ENCODE data around the gene CTNND2.

CTNND2 gene

DNA sequence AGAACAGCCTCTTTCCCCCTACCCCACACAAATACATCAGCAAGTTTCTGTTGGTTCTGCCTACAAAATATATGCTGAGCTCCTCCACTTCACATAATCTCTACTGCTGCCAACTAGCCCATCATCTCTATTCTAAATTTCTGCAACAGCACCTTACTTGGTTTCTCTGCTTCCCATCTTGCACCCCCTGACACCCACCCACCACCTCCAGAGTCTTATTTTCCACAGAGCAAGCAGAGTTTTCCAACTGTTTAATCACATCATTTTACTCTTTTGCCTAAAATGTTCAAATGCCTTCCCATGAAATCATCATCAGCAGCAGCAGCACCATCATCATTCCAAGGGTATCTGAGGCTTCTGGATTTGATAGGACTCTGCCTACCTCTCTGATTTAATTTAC, 295.7 kb downstream of the CTNND2 start:
- TF ChIP-seq, protein P1, sequence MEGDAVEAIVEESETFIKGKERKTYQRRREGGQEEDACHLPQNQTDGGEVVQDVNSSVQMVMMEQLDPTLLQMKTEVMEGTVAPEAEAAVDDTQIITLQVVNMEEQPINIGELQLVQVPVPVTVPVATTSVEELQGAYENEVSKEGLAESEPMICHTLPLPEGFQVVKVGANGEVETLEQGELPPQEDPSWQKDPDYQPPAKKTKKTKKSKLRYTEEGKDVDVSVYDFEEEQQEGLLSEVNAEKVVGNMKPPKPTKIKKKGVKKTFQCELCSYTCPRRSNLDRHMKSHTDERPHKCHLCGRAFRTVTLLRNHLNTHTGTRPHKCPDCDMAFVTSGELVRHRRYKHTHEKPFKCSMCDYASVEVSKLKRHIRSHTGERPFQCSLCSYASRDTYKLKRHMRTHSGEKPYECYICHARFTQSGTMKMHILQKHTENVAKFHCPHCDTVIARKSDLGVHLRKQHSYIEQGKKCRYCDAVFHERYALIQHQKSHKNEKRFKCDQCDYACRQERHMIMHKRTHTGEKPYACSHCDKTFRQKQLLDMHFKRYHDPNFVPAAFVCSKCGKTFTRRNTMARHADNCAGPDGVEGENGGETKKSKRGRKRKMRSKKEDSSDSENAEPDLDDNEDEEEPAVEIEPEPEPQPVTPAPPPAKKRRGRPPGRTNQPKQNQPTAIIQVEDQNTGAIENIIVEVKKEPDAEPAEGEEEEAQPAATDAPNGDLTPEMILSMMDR (IDR thresholded peaks at IDR 0.05; ENCODE audit: low read depth, low read length), result no peak
- in situ Hi-C loops (cut with HindIII; ENCODE audit: low sequenced_read_pairs), result no loop called here
- no peak overlapping the region for H3K4me3 ChIP-seq (ENCODE audit: low read depth, low read length)
- DNase-seq (ENCODE audit: low read depth, low spot score), result no peak

DNA sequence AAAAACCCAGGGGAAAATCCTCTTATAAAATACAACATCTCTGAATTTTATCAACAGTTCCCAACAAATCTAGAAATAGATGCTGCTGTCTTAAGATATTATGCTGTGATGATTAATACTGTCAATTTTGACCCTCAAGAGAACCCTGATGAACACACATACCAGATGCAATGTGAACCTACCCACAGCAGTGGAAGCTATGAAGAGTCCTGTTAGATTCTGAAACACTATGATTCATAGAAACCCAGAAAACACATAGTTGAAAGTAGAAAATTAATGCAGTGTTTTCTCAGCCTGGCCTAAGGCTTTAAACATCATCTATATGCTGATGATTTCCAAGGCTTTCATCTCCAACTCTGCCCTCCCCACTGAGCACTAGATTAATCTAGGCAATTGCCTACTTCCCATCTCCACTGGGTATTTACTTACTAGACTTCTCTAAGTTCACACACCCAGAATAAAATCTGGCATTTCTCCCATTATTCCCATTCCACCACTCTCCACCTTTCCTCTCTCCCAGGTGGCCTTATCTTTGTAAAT, 296.2 kb downstream of the CTNND2 start:
- in situ Hi-C loops (cut with HindIII; ENCODE audit: low sequenced_read_pairs), result no loop called here
- no peak overlapping the region for H3K4me3 ChIP-seq (ENCODE audit: low read depth, low read length)
- TF ChIP-seq, protein P1 (IDR thresholded peaks at IDR 0.05; ENCODE audit: low read depth, low read length), result no peak
- DNase-seq (ENCODE audit: low read depth, low spot score), result no peak

DNA sequence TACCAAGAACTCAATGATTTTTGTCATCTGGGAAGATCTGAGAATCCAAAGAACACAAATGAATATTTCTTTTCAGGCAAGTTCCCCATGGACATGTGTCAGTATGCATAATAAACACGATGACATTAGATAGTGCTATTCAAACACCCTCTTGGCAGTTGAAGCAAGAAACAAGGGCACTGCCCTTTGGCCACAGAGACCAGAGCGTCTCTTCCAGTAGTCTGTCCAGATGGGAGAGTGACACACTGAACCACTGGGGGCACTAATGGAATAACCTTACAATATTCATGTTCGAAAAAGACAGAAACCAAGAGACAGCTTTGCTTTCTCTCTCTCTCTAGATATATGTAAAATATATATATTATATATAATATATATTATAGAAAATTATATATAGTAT, 301.9 kb downstream of the CTNND2 start:
- H3K4me3 ChIP-seq (ENCODE audit: low read depth, low read length), result no peak overlapping the region
- in situ Hi-C loops (cut with HindIII; ENCODE audit: low sequenced_read_pairs), result no loop called here
- DNase-seq (ENCODE audit: low read depth, low spot score), result no peak
- TF ChIP-seq, protein P1 (IDR thresholded peaks at IDR 0.05; ENCODE audit: low read depth, low read length), result no peak

DNA sequence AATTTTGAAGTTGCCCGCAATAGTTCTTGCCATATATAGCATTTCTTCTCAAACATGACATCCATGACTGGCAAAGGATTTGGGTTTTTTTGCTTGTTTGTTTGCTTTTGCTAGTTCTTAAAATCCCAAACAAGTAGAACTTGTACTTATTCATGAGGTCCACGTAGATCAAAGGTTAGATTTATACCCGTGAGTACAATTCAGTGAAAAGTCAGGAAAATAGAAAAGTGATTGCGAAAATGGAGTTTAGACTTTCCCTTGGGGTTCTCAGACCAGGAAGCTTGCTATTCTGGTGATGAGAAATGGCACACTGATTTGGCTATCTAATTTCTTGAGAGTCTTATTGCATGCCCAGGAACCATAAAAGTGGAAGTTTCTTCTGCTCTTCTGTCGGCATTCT, 304.7 kb downstream of the CTNND2 start:
- no peak overlapping the region for H3K4me3 ChIP-seq (ENCODE audit: low read depth, low read length)
- in situ Hi-C loops (cut with HindIII; ENCODE audit: low sequenced_read_pairs), result no loop called here
- TF ChIP-seq, protein P1 (IDR thresholded peaks at IDR 0.05; ENCODE audit: low read depth, low read length), result no peak
- DNase-seq (ENCODE audit: low read depth, low spot score), result no peak

DNA sequence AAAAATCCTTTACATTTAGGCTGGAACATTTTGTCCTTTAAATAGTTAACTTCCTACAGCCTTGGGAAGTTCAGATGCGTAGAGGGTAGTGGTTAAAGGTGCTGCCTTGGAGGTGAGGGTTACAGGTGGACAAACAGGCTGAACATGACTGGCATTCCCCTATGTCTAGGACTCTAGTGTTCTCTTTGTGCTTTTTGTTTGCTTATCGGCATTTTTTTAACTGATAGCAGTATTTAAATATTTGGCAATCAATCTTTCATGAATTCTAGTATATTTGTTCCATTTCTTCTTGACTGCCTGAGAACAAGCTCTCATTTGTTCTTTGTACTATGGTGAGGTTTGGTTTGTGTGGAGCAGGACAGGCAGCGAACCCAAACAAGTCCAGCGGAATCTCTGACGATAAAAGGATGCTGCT, 307.6 kb downstream of the CTNND2 start:
- DNase-seq (ENCODE audit: low read depth, low spot score), result no peak
- H3K4me3 ChIP-seq (ENCODE audit: low read depth, low read length), result no peak overlapping the region
- TF ChIP-seq, protein P1 (IDR thresholded peaks at IDR 0.05; ENCODE audit: low read depth, low read length), result no peak
- in situ Hi-C loops (cut with HindIII; ENCODE audit: low sequenced_read_pairs), result no loop called here

DNA sequence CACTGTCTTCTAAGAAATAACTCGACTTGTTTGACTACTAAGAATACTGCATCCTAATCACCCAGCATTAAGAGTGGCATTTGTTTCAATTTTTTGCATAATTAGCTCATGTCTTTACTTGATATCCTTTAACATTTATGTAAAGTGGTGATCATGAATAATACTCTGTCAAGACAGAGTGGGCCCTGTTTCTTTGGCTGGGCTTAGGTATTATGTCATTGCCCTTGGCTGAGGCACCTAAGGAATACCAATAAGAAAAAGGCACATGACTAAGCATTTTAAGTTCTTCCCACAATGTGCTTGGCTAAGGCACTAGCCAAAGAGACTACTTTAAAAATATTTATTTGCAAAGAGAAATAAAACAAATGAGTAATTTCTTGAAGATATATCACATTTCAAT, 308.1 kb downstream of the CTNND2 start:
- in situ Hi-C loops (cut with HindIII; ENCODE audit: low sequenced_read_pairs), result no loop called here
- TF ChIP-seq, protein P1 (IDR thresholded peaks at IDR 0.05; ENCODE audit: low read depth, low read length), result no peak
- DNase-seq (ENCODE audit: low read depth, low spot score), result peak; percentile 42
- H3K4me3 ChIP-seq (ENCODE audit: low read depth, low read length), result no peak overlapping the region

DNA sequence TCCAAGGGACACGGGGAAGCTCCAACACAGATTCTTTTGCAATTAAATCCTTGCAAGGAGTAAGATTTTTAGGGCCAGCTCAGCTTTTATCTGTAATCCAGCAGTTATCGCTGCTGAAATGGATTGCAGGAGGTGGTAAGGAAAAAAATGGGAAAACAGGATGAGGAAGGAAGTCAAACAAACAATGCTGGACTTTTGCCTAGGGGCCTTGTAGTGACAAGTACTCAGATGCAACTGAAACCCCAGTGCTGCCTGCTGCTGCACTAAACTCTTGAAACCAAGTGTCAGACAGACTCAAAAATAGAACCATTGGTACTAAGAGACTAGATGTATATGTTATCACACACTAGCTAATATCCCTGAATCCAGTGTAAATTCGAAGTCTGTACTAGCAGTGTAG, 309.2 kb downstream of the CTNND2 start:
- TF ChIP-seq, protein P1 (IDR thresholded peaks at IDR 0.05; ENCODE audit: low read depth, low read length), result no peak
- H3K4me3 ChIP-seq (ENCODE audit: low read depth, low read length), result no peak overlapping the region
- in situ Hi-C loops (cut with HindIII; ENCODE audit: low sequenced_read_pairs), result no loop called here
- no peak for DNase-seq (ENCODE audit: low read depth, low spot score)
